ENCODE measurements around the gene PDZD4. TPM values are rescaled to one million over a fixed set of nuclear protein-coding genes. Genes with fewer than 3 reads are reported as not detected.

Gene PDZD4
- total RNA-seq, 4 donors from 2014 or later, result 0.65 to 1.3 (median 0.80) TPM

DNA sequence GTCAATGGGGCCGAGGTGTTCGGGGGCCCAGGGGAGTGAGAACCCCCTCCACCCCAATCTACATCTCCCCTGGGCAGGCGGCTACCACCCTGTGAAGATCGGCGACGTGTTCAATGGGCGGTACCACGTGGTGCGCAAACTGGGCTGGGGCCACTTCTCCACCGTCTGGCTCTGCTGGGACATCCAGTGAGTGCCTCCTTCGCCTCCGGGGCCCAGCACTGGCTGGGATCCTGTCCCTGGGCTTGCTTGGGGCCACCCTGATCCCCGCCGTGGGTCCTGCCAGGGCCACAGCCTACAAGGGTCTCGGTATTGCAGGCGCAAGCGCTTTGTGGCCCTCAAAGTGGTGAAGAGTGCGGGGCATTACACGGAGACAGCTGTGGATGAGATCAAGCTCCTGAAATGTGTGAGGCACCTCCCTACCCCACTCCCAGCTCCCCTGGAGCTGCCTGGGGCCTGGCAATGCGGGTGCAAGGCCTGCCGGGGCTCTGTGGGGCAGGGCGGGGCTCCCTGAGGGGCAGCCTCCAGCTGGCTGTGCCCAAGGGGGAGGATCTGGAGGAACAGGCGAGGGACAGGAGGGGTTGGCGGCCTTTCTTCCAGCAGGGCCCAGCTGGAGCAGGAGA lies 48.8 kb downstream of the PDZD4 start:
- TF ChIP-seq, protein P1, sequence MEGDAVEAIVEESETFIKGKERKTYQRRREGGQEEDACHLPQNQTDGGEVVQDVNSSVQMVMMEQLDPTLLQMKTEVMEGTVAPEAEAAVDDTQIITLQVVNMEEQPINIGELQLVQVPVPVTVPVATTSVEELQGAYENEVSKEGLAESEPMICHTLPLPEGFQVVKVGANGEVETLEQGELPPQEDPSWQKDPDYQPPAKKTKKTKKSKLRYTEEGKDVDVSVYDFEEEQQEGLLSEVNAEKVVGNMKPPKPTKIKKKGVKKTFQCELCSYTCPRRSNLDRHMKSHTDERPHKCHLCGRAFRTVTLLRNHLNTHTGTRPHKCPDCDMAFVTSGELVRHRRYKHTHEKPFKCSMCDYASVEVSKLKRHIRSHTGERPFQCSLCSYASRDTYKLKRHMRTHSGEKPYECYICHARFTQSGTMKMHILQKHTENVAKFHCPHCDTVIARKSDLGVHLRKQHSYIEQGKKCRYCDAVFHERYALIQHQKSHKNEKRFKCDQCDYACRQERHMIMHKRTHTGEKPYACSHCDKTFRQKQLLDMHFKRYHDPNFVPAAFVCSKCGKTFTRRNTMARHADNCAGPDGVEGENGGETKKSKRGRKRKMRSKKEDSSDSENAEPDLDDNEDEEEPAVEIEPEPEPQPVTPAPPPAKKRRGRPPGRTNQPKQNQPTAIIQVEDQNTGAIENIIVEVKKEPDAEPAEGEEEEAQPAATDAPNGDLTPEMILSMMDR (IDR thresholded peaks at IDR 0.05; ENCODE audit: low read depth), result no peak

DNA sequence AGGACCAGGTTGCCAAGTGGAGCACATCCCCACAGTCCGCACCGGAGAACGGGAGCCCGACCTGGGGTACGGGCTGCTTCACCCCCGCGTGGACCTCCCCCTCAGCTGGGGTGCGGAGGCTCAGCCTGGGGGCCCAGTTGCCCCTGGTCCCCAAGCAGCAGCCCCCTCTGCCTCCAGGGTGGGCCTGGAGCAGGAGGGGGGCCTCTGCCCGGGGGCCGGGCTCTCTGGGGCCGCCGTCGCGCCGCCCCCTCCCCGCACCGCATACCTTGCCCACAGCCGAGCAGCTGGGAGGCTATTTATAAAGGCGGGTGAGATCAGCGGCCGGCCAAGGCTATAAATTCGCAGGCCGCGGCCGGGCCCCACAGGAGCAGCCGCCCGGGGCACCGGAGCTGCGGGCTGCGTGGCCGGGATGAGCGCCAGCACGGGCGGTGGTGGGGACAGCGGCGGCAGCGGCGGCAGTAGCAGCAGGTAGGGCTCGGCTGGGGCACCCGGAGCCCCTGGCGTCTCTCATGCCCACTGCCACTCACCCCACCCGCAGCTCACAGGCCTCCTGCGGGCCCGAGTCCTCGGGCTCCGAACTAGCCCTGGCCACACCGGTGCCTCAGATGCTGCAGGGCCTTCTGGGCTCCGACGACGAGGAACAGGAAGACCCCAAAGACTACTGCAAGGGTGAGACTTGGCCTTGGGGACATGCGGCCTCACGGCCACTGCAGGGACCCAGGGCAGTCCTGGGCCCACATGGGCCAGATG lies 49.5 kb downstream of the PDZD4 start, which contains the start of gene SRPK3:
TSS of gene SRPK3 (plus strand) at position 364 of the 750 bp plus-strand sequence. CDS start at position 410, 46 bp downstream.
- TF ChIP-seq, protein P1 (IDR thresholded peaks at IDR 0.05; ENCODE audit: low read depth), result no peak

DNA sequence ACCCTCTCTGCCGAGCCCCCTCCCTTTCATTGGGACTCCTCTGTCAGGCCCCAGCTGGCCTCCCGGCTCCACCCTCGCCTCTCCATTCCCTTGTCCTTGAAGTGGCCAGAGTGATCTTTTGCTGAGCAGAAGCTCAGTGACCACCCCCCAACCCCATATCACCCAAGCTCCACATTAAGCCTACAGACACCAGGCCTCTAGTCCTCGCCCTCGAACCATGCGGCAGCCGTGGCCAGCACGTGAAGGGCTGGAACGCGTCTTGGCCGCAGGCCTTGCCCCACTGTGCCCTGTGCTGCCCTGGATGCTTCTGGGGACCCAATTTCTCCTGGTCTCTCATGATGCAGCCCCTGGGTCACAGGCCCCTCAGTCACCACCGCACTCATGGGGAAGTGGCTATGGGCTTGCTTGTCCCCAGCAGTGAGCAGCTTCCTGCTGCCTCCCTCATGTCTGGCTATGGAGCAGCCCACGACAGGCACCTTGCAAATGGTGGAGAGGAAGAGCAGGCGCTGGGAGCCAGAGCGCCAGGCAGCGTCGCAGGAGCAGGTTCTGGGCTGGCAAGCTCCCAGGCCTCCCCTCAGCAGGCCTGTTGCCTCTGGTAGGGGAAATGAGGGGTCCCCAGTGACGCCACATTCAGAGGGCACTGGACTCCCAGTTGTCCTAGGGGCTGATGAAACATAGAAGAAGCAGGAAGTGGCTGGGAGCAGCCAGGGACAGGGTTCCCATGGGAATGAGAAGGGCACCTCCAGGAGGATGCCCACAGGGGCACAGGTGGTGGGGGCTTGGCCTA lies 50.3 kb downstream of the PDZD4 start:
- TF ChIP-seq, protein P1 (IDR thresholded peaks at IDR 0.05; ENCODE audit: low read depth), result no peak

DNA sequence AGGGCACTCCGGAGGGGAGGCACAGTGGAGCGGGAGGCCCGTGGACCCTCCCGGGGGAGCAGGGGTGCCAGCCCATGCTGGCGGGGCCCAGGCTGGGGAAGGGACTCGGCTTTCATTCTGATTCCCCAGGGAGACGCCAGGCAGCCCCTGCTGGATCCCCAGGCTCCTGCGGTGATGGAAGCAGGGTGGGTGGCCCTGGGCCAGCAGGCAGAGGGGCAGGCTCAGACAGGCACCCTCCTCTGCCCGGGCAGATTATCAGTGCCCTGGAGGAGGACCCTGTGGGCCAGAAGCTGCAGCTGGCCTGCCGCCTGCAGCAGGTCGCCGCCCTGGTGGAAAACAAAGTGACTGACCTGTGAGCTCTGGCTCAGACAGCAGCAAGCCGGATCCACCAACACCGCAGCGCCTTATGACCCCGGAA lies 51.7 kb downstream of the PDZD4 start:
- TF ChIP-seq, protein P1 (IDR thresholded peaks at IDR 0.05; ENCODE audit: low read depth), result no peak

DNA sequence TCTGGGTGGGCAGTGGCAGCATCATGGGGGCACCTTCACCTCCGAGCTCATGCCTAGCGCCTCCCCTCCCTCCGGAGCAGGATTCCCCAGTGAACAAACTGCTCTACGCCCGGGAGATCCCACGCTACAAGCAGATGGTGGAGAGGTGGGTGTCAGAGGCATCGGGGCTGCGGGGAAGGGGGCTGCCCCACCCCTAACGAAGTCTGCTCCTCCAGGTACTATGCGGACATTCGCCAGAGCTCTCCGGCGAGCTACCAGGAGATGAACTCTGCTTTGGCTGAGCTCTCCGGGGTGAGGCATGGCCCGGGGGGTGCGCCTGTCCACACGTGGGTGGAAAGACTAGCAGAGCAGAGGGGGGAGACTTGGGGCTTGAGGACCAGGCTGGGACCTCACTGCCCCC lies 52.2 kb downstream of the PDZD4 start:
- TF ChIP-seq, protein P1 (IDR thresholded peaks at IDR 0.05; ENCODE audit: low read depth), result no peak

DNA sequence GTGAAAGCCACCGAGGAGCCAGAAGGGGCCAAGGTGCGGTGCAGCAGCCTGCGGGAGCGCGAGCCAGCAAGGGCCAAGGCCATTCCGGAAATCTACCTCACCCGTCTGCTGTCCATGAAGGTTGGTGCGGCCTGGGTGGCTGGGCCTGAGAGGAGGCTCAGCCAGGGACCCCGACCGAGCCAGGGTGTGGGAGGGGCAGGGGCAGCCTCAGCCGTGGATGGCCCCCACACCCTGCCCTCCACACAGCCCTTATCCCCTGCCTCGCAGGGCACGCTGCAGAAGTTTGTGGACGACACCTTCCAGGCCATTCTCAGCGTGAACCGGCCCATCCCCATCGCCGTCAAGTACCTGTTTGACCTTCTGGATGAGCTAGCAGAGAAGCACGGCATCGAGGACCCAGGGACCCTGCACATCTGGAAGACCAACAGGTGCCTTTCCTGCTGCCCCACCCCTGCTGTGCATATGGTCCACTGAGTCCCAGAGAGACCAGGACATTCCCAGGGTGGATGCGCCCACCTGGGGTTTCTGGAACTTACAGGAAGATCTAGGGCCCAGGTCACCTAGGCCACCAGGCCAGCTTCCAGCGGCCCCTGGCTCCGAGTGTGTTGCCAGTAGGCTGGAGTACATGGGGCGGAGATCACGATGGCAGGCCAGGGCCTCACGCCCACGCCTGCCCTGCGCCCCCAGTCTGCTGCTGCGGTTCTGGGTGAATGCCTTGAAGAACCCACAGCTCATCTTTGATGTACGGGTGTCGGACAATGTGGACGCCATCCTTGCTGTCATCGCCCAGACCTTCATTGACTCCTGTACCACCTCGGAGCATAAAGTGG lies 52.9 kb downstream of the PDZD4 start:
- TF ChIP-seq, protein P1 (IDR thresholded peaks at IDR 0.05; ENCODE audit: low read depth), result no peak

Measured in subcutaneous adipose tissue (tissue), 4 donors.